Osteoblast (primary cell): ENCODE data around the gene ASB18. TPM values are rescaled to one million over a fixed set of nuclear protein-coding genes. Genes with fewer than 3 reads are reported as not detected.

Experiments
- DNase-seq: peaks from one replicate; pipeline ENCODE4 v3.0.0; 2011; ENCODE audit warnings: low spot score, mixed read lengths; ENCODE audit not compliant: insufficient read length; ENCODE audit errors: missing footprints
- H2AFZ ChIP-seq: 2 replicates; pipeline ENCODE4 v1.6.0; 2011; ENCODE audit warnings: mild to moderate bottlenecking, low read length
- H3K27ac ChIP-seq: 2 replicates; pipeline ENCODE4 v1.5.1; 2011; ENCODE audit warnings: mild to moderate bottlenecking, low read depth, low read length, moderate library complexity
- H3K27me3 ChIP-seq: 2 replicates; pipeline ENCODE4 v1.6.0; 2012; ENCODE audit warnings: mild to moderate bottlenecking, control low read depth, inconsistent platforms, low read length, moderate library complexity; ENCODE audit not compliant: insufficient read depth
- H3K36me3 ChIP-seq: 2 replicates; pipeline ENCODE4 v1.5.1; 2011; ENCODE audit warnings: mild to moderate bottlenecking, low read length, control low read depth, moderate library complexity; ENCODE audit not compliant: insufficient read depth
- H3K4me1 ChIP-seq: 2 replicates; pipeline ENCODE4 v1.5.1; 2011; ENCODE audit warnings: mild to moderate bottlenecking, low read length, control low read depth, moderate library complexity; ENCODE audit not compliant: insufficient read depth
- H3K4me2 ChIP-seq: 2 replicates; pipeline ENCODE4 v1.6.0; 2011; ENCODE audit warnings: mild to moderate bottlenecking, low read length; ENCODE audit not compliant: insufficient read depth
- H3K4me3 ChIP-seq: fragments of 200-600 bp; sonication (generic); 3 replicates; pipeline ENCODE4 v1.5.1; 2012; ENCODE audit warnings: mild to moderate bottlenecking, low read length, inconsistent platforms; ENCODE audit not compliant: insufficient read depth
- H3K79me2 ChIP-seq: 2 replicates; pipeline ENCODE4 v1.6.0; 2012; ENCODE audit warnings: mild to moderate bottlenecking, low read length, control low read depth, inconsistent platforms; ENCODE audit not compliant: insufficient read depth
- H3K9me3 ChIP-seq: 2 replicates; pipeline ENCODE4 v1.5.1; 2011; ENCODE audit warnings: low read depth, low read length, control low read depth
- H4K20me1 ChIP-seq: 2 replicates; pipeline ENCODE4 v1.6.0; 2012; ENCODE audit warnings: mild to moderate bottlenecking, low read length, control low read depth; ENCODE audit not compliant: insufficient read depth
- CTCF ChIP-seq: IDR thresholded peaks from 2 replicates; pipeline ENCODE4 v1.5.1; 2011; ENCODE audit warnings: mild to moderate bottlenecking, low read depth, low read length, moderate library complexity; ENCODE audit errors: extremely low read depth
- total RNA-seq: library from RNA; depleted of rRNA; stranded (reverse); fragments of >200 nt; gene quantifications from 2 replicates; pipeline ENCODE4 v1.2.3, GENCODE V29; 2012

The ASB18 gene
- total RNA-seq, 1 donor = not detected

- Histone ChIP-seq H4K20me1 (no peaks in the 10 kb centered on the region), H3K4me3 (no peak overlapping the region), H3K9me3 (no peaks in the 10 kb centered on the region), H3K36me3 (no peaks in the 10 kb centered on the region), H3K27ac (no peak overlapping the region), H3K4me2 (no peak overlapping the region), H3K79me2 (no peaks in the 10 kb centered on the region), H3K4me1 (no peaks in the 10 kb centered on the region), H2AFZ (no peak overlapping the region), H3K27me3 (peaks cover 10% of the 10 kb centered on the region)
- no peak for DNase-seq
- no peak for TF ChIP-seq CTCF
Measured at GRCh38 chr2:236244256-236244655, 19.9 kb downstream of the ASB18 start.

GRCh38 chr2:236242057-236242495 lies 22.1 kb downstream of the ASB18 start:
- no peaks in the 10 kb centered on the region for H4K20me1 ChIP-seq
- H3K4me1 ChIP-seq = no peaks in the 10 kb centered on the region
- no peak for TF ChIP-seq CTCF
- H3K79me2 ChIP-seq = no peaks in the 10 kb centered on the region
- H3K4me3 ChIP-seq = no peak overlapping the region
- no peak overlapping the region for H2AFZ ChIP-seq
- H3K36me3 ChIP-seq = no peaks in the 10 kb centered on the region
- H3K9me3 ChIP-seq = no peaks in the 10 kb centered on the region
- no peak overlapping the region for H3K4me2 ChIP-seq
- no peak for DNase-seq
- H3K27ac ChIP-seq = no peak overlapping the region
- H3K27me3 ChIP-seq = peaks cover 26% of the 10 kb centered on the region

GRCh38 chr2:236241181-236242056 lies 22.8 kb downstream of the ASB18 start:
- Histone ChIP-seq H3K4me3 (no peak overlapping the region), H3K27me3 (peaks cover 32% of the 10 kb centered on the region)

More at GRCh38 chr2:236241181-236242056, 22.8 kb downstream of the ASB18 start:
- H3K9me3 ChIP-seq = no peaks in the 10 kb centered on the region
- no peaks in the 10 kb centered on the region for H3K4me1 ChIP-seq
- TF ChIP-seq CTCF = no peak
- H2AFZ ChIP-seq = no peak overlapping the region
- H3K36me3 ChIP-seq = no peaks in the 10 kb centered on the region
- H4K20me1 ChIP-seq = no peaks in the 10 kb centered on the region
- H3K4me2 ChIP-seq = no peak overlapping the region
- H3K79me2 ChIP-seq = no peaks in the 10 kb centered on the region
- no peak for DNase-seq
- H3K27ac ChIP-seq = no peak overlapping the region
